ENCODE results near the gene ZNF140. TPM values are rescaled to one million over a fixed set of nuclear protein-coding genes. Genes with fewer than 3 reads are reported as not detected.

The ZNF140 gene
- total RNA-seq (2022; extraction: Qiagen RNA extraction), result 8.5 to 10.0 TPM (median 9.3 TPM) in 5 replicates

DNA sequence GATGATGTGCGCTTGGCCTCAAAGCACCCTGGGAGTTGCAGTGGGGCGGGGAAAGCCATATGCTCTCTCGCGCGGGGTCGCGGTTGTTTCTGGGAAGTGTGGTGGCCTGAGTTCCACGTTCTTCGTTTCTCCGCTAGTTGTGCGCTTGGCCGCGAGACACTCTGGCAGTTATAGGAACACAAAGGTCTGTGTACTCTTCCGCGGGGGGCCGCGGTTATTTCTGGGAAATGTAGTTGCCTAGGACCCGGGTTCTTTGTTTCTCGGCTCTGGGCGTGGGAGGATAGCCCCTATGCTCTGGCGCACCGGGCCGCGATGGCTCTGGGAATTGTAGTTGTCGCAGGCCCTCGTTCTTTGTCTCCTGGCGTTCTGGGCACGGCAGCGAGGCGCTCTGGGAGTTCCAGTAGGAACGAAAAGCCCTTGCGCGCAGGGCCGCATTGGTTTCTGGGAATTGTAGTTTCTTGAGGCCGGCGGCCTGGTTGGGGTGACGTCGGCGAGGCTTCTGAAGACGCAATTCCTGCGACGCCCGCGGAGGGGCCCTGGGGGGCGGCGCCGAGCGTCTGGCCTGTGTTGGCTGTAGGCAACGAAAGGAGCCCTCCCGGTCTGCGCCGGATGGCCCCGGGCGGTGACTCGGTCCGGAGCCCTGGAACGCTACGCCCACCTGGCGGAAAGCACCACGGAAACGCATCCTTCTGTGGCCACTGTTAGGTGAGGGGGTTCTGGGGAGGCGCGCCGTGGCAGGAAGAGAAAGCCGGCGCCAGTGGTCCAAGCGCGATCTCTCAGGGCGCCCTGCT is at the start of gene ZNF140:
Gene ZNF140 (plus strand): TSS at position 556 of the 791 bp plus-strand sequence. CDS start 398 bp downstream, outside the sequence.

DNA sequence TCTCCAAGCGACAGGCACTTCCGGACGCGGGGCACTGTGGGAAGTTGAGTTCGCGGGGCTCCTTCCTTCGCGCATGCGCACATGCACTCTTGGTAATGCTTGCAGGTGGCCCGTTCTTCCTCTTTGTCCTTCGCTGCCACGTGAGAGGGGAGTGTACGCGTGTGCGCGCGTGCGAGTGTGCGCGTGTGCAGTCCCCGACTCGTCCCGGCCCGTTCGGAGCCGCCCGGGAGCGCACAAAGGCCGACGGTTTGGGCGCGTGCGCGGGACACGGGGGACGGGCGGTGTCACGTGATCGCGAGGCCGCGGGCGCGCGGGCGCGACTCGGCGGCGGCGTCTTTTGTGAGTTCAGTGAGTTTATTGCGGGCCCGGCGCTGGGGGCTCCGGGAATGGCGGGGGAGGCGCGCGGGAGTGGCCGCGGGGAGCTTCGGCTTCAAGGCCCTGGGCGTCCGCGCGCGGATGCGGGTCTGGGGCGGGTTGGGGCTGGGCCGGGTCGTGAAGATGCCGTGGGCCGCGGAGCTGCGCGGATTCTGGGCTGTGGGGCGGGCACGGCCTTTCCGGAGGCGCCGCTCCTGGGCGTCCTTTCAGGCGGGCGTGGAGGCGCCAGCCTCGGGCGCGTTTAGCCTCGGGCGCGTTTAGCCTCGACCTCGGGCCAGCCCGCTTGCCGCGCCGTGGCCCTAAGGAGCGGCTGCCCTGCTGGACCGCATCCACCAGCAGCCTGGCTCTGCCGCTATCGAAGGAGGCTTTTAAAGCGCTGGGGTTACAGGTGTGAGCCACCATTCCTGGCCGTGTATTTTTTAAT is 43.3 kb upstream of the ZNF140 start, which contains the start of gene ZNF84:
Gene ZNF84 (plus strand): TSS at position 303 of the 799 bp plus-strand sequence. CDS start 3,959 bp downstream, outside the sequence.

DNA sequence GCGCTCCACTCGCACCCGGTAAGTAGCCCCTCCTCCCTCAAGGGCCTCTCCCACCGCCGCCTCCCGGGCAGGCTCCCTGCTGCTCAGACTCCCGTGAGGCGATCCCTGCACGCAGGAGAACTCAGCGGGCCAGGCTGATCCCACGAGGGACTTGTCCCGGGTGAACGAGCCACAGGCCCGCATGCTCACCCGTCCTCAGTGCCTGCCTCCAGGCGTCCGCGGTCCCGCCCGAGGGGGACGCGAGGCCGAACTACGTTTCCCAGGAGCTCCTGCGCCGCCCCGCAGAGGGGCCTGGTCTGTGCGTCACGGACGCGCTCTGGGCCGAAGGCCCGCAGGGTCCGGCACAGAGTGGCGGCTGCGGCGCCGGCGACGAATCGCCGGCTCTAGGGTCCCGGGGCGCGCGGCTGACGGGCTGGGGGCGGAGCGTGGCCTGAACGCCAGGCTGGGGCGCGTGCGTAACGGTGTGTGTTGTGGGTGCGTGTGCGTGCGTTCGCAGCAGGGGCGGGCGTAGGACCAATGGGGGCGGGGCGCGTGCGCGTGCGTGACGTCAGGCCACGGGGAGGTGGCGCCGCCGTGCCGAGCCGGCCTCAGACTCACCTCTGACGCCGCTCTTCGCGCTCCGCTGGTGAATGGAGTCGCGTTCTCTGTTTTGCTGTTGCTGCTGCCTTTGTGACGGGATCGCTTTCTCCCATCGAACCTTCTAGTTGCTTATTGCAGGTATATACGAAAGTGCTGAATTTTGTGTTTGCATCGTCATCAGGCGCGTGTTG is 49.5 kb downstream of the ZNF140 start, which contains the start of the genes ZNF10 and ZNF891:
Gene ZNF10 (plus strand): TSS at position 590 of the 770 bp plus-strand sequence. CDS start 13,866 bp downstream, outside the sequence.
Gene ZNF891 (minus strand): TSS at position 237 of the 770 bp plus-strand sequence. CDS start 8,356 bp downstream, outside the sequence.

Other genes starting within 250 kb of the ZNF140 start
- gene CHFR, start 193.3 kb upstream of the ZNF140 start, total RNA-seq (2022; extraction: Qiagen RNA extraction), result 19.4 to 25.1 TPM (median 22.4 TPM) in 5 replicates
- gene ZNF605, start 124.6 kb upstream of the ZNF140 start, total RNA-seq (2022; extraction: Qiagen RNA extraction), result 2.5 to 4.3 TPM (median 3.3 TPM) in 5 replicates
- 7.0 to 9.0 TPM (median 7.7 TPM) in 5 replicates for gene ZNF26, start 94.6 kb upstream of the ZNF140 start, total RNA-seq (2022; extraction: Qiagen RNA extraction)
- 10.0 to 14.9 TPM (median 12.7 TPM) in 5 replicates for gene ZNF84, start 43.4 kb upstream of the ZNF140 start, total RNA-seq (2022; extraction: Qiagen RNA extraction)
- 0.28 to 0.41 TPM (median 0.31 TPM) in 5 replicates for gene ZNF891, start 49.4 kb downstream of the ZNF140 start, total RNA-seq (2022; extraction: Qiagen RNA extraction)
- gene ZNF10, start 49.7 kb downstream of the ZNF140 start, total RNA-seq (2022; extraction: Qiagen RNA extraction), result 1.1 to 2.0 TPM (median 1.6 TPM) in 5 replicates
- gene ZNF268, start 100.6 kb downstream of the ZNF140 start, total RNA-seq (2022; extraction: Qiagen RNA extraction), result 9.0 to 13.0 TPM (median 12.3 TPM) in 5 replicates
- not detected in 5 replicates for gene ANHX, start 155.0 kb downstream of the ZNF140 start, total RNA-seq (2022; extraction: Qiagen RNA extraction)

Data from A549 treated with Mapracorat at 1 μM for 4 hours (cell line).